SK-N-SH (cell line): ENCODE measurements around the gene WRAP73. TPM values are rescaled to one million over a fixed set of nuclear protein-coding genes. Genes with fewer than 3 reads are reported as not detected.

Experiments
- CTCF ChIA-PET: fragments of 300-600, 350-600 bp; formaldehyde crosslinking; extraction: SDS; loops from one replicate; lab custom pipeline; 2021; lab: Yijun Ruan, JAX
- POLR2A ChIA-PET: fragments of 350-600 bp; sonication (Branson Sonifier 250); formaldehyde crosslinking; extraction: SDS; loops from one replicate; lab custom pipeline; 2020; ENCODE audit warnings: antibody characterized with exemption, inconsistent platforms; lab: Yijun Ruan, JAX
- DNase-seq: peaks from one replicate; pipeline ENCODE4 v3.0.0; 2012
- H2AFZ ChIP-seq: fragments of 200-600 bp; sonication (generic); 2 replicates; pipeline ENCODE4 v1.8.1; 2016; ENCODE audit warnings: antibody characterized with exemption, mild to moderate bottlenecking, low read depth
- H3F3A ChIP-seq: fragments of 200-600 bp; sonication (generic); replicated peaks from 2 replicates; pipeline ENCODE3; 2016; ENCODE audit warnings: antibody characterized with exemption, mild to moderate bottlenecking; ENCODE audit not compliant: insufficient read depth
- H3K27ac ChIP-seq, 2 experiments: fragments of 200-500 bp in 1 of 2; fragments of 200-600 bp in 1 of 2; sonication (Bioruptor generic) in 1 of 2; sonication (generic), shearing (Covaris generic) in 1 of 2; 2 replicates each; pipeline versions ENCODE4 v1.5.1 to v1.6.1; 2014 to 2016; ENCODE audit warnings: low read depth in 2 of 2, inconsistent platforms in 1 of 2, low read length in 1 of 2, mild to moderate bottlenecking in 1 of 2, mixed read lengths in 1 of 2
- H3K27me3 ChIP-seq: fragments of 200-600 bp; sonication (generic), shearing (Covaris generic); 2 replicates; pipeline ENCODE4 v1.6.1; 2016; ENCODE audit warnings: mixed run types; ENCODE audit not compliant: insufficient read depth
- H3K36me3 ChIP-seq, 2 experiments: fragments of 200-500 bp in 1 of 2; fragments of 200-600 bp in 1 of 2; sonication (Bioruptor generic) in 1 of 2; sonication (generic) in 1 of 2; replicated peaks in 1 of 2; 2 replicates each; pipeline versions ENCODE3 to v1.5.1; 2014 to 2016; ENCODE audit warnings: low read length in 1 of 2, mild to moderate bottlenecking in 1 of 2; ENCODE audit not compliant: insufficient read depth in 2 of 2, control insufficient read depth in 1 of 2
- H3K4me1 ChIP-seq, 2 experiments: fragments of 200-500 bp in 1 of 2; fragments of 200-600 bp in 1 of 2; sonication (Bioruptor generic) in 1 of 2; sonication (generic), shearing (Covaris generic) in 1 of 2; 2 replicates each; pipeline versions ENCODE4 v1.5.1 to v1.6.1; 2014 to 2016; ENCODE audit warnings: low read depth in 1 of 2, low read length in 1 of 2, mixed run types in 1 of 2; ENCODE audit not compliant: insufficient read depth in 2 of 2, control insufficient read depth in 1 of 2
- H3K4me2 ChIP-seq: fragments of 200-600 bp; sonication (generic), shearing (Covaris generic); 2 replicates; pipeline ENCODE4 v1.6.1; 2017; ENCODE audit warnings: mixed run types
- H3K4me3 ChIP-seq, 2 experiments: fragments of 200-500 bp in 1 of 2; fragments of 200-600 bp in 1 of 2; sonication (Bioruptor generic) in 1 of 2; sonication (generic), shearing (Covaris generic) in 1 of 2; 2 replicates each; pipeline versions ENCODE4 v1.5.1 to v1.8.1; 2014 to 2016; ENCODE audit warnings: low read depth in 2 of 2, inconsistent platforms in 1 of 2, low read length in 1 of 2, mild to moderate bottlenecking in 1 of 2, mixed read lengths in 1 of 2, moderate library complexity in 1 of 2
- H3K79me2 ChIP-seq: fragments of 200-600 bp; sonication (generic); 2 replicates; pipeline ENCODE4 v1.8.1; 2017; ENCODE audit warnings: mild to moderate bottlenecking; ENCODE audit not compliant: insufficient read depth
- H3K9ac ChIP-seq: fragments of 200-600 bp; sonication (generic); 2 replicates; pipeline ENCODE4 v1.6.1; 2017; ENCODE audit warnings: mixed run types
- H3K9me2 ChIP-seq: fragments of 200-600 bp; sonication (generic); 2 replicates; pipeline ENCODE4 v1.6.1; 2017; ENCODE audit warnings: mixed run types
- H3K9me3 ChIP-seq: fragments of 200-600 bp; sonication (generic); 2 replicates; pipeline ENCODE4 v1.6.1; 2017; ENCODE audit warnings: mixed run types, mild to moderate bottlenecking, moderate library complexity
- H4K20me1 ChIP-seq: fragments of 200-600 bp; sonication (generic); 2 replicates; pipeline ENCODE4 v1.6.1; 2017; ENCODE audit warnings: mild to moderate bottlenecking, mixed run types; ENCODE audit not compliant: insufficient read depth
- ELF1 ChIP-seq: IDR thresholded peaks from 2 replicates; pipeline ENCODE4 v1.4.0; 2012
- EZH2phosphoT487 ChIP-seq: fragments of 200-600 bp; sonication (generic); IDR thresholded peaks from 2 replicates; pipeline ENCODE4 v1.6.1; 2017; ENCODE audit warnings: low read depth, mixed run types, mild to moderate bottlenecking, antibody characterized with exemption, moderate library complexity, borderline replicate concordance
- FOXJ3 ChIP-seq: sonication (generic); formaldehyde crosslinking; IDR thresholded peaks from 2 replicates; pipeline ENCODE4 v1.5.1; 2020; ENCODE audit warnings: mild to moderate bottlenecking, missing genetic modification reagents
- FOXM1 ChIP-seq: IDR thresholded peaks from 2 replicates; pipeline ENCODE4 v1.4.0; 2012; ENCODE audit warnings: low read depth, mild to moderate bottlenecking
- GATA2 ChIP-seq: sonication (generic); formaldehyde crosslinking; IDR thresholded peaks from 2 replicates; pipeline ENCODE4 v1.5.0; 2020; ENCODE audit warnings: mild to moderate bottlenecking, missing genetic modification reagents
- JUND ChIP-seq: IDR thresholded peaks from 2 replicates; pipeline ENCODE4 v1.4.0; 2012
- MEF2A ChIP-seq: IDR thresholded peaks from 2 replicates; pipeline ENCODE4 v1.4.0; 2012; ENCODE audit warnings: low read depth, borderline replicate concordance
- MXI1 ChIP-seq: IDR thresholded peaks from 2 replicates; pipeline ENCODE4 v1.6.1; 2012; ENCODE audit warnings: mild to moderate bottlenecking, low read depth, low read length, improper control_type of control experiment
- NFIC ChIP-seq: IDR thresholded peaks from 2 replicates; pipeline ENCODE4 v1.4.0; 2012; ENCODE audit warnings: borderline replicate concordance
- POLR2AphosphoS5 ChIP-seq: IDR thresholded peaks from 2 replicates; pipeline ENCODE4 v1.6.1; 2012; ENCODE audit warnings: low read depth, low read length
- RFX5 ChIP-seq: IDR thresholded peaks from 2 replicates; pipeline ENCODE4 v1.6.1; 2012; ENCODE audit warnings: mild to moderate bottlenecking, improper control_type of control experiment, low read length
- SIN3A ChIP-seq: IDR thresholded peaks from 2 replicates; pipeline ENCODE4 v1.6.1; 2012; ENCODE audit warnings: low read depth, mild to moderate bottlenecking, low read length, moderate library complexity, borderline replicate concordance
- TAF1 ChIP-seq: IDR thresholded peaks from 2 replicates; pipeline ENCODE4 v1.6.1; 2012; ENCODE audit warnings: low read depth, mild to moderate bottlenecking, low read length, moderate library complexity, borderline replicate concordance
- YY1 ChIP-seq: IDR thresholded peaks from 2 replicates; pipeline ENCODE4 v1.4.0; 2012; ENCODE audit warnings: low read depth, mild to moderate bottlenecking
- WGBS: methylation state at CpG from one replicate; pipeline ENCODE4 v1.1.6; 2017; ENCODE audit warnings: low lambda C conversion rate; 5-methylcytosine and 5-hydroxymethylcytosine counted together
- polyA plus RNA-seq, 3 experiments: library from polyadenylated mRNA; depleted of rRNA; stranded (reverse); fragments of >200 nt; gene quantifications; 2 replicates each; pipeline ENCODE4 v1.2.3, GENCODE V29; 2012
- TF ChIP-seq, protein P1 (sequence below): IDR thresholded peaks from 2 replicates; pipeline ENCODE4 v1.4.0; 2012; ENCODE audit warnings: low read depth
- TF ChIP-seq, protein P2 (sequence below): IDR thresholded peaks from 2 replicates; pipeline ENCODE4; 2012
- TF ChIP-seq, protein P3 (sequence below): IDR thresholded peaks from 2 replicates; pipeline ENCODE4 v1.4.0; 2012; ENCODE audit warnings: low read depth, borderline replicate concordance
- TF ChIP-seq, protein P4 (sequence below): fragments of 200-600 bp; sonication (generic); IDR thresholded peaks from 2 replicates; pipeline ENCODE4 v1.6.1; 2017; ENCODE audit warnings: antibody characterized with exemption, mild to moderate bottlenecking, moderate library complexity
- TF ChIP-seq, protein P5 (sequence below): fragments of 150-350 bp; IDR thresholded peaks from 2 replicates; pipeline ENCODE4 v1.6.1; 2017; ENCODE audit warnings: antibody characterized with exemption, low read length, low read depth, borderline replicate concordance

The WRAP73 gene
- polyA plus RNA-seq, 1 of the 3 experiments (the other 2 are of a cell fraction), result 61.9 TPM

DNA sequence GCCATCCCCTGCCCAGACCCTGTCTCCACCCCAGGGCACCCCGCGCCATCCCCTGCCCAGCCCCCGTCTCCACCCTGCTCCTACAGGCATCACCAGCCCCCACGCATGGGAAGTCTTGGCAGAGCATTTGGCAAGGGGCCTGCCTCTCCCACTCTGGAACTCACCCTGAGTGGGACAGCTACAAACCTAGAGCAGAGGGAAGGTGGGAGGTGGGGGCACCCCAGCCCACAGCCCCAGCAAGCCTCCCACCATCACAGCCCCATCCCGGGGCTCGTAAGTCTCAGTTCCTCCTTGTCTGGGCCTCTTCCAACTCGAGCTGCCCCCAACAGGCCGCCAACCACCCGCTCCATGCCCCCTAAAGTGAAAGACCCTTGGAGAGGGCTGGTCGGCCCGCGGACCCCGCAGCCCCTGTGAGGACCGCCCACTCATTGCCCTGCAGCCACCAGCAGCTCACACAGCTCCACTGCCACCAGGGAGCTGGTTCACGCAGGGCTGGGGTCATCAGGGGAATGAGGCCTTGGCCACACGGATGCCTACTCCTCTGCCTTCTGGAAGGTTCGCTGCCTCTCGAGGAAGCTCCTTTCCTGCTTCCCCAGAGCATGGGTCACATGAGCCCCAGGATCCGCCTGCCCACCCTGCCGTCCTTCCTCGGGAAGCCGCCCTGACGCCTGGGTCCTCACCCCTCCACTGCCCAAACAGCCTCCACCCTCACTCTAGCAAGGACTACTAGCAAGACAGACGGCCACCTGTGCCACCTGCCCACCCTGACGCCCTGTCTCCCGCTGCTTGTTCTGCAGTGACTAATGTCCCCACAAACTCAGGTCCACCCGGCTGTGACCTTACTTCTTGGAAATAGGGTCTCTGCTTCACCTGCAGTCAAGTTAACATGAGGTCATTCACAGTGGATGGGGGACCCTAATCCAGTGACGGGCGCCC lies 53.0 kb downstream of the WRAP73 start:
- Histone ChIP-seq H3K27ac (no peak overlapping the region), H3K36me3 (no peaks in the 10 kb centered on the region), H3K9me3 (no peaks in the 10 kb centered on the region), H3K4me3 (no peak overlapping the region), H3F3A (no peaks in the 10 kb centered on the region), H3K9me2 (no peaks in the 10 kb centered on the region), H3K27me3 (no peaks in the 10 kb centered on the region), H3K79me2 (no peaks in the 10 kb centered on the region), H3K9ac (no peak overlapping the region), H3K4me1 (peaks cover 0 to 23% of the 10 kb centered on the region in 2 experiments; a peak in 1 of 4 replicates), H2AFZ (no peak overlapping the region), H3K4me2 (no peak overlapping the region), H4K20me1 (no peaks in the 10 kb centered on the region)
- ChIA-PET CTCF (interaction anchor here (1.1 to 1.6 kb wide), 5 partner anchors 8 to 127 kb away, joined by 3 to 9 read pairs (median 6); no protein-coding TSS in a partner anchor), POLR2A (no interaction called here)
- WGBS, result 84% methylated on average over 16 of the region's 29 CpGs
- TF ChIP-seq FOXM1, result no peak
- TF ChIP-seq RFX5, result no peak
- no peak for TF ChIP-seq YY1
- no peak for TF ChIP-seq EZH2phosphoT487
- TF ChIP-seq, protein P1, sequence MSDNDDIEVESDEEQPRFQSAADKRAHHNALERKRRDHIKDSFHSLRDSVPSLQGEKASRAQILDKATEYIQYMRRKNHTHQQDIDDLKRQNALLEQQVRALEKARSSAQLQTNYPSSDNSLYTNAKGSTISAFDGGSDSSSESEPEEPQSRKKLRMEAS, result no peak
- no peak for TF ChIP-seq NFIC
- TF ChIP-seq, protein P2, sequence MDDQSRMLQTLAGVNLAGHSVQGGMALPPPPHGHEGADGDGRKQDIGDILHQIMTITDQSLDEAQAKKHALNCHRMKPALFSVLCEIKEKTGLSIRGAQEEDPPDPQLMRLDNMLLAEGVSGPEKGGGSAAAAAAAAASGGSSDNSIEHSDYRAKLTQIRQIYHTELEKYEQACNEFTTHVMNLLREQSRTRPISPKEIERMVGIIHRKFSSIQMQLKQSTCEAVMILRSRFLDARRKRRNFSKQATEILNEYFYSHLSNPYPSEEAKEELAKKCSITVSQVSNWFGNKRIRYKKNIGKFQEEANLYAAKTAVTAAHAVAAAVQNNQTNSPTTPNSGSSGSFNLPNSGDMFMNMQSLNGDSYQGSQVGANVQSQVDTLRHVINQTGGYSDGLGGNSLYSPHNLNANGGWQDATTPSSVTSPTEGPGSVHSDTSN, result no peak
- TF ChIP-seq POLR2AphosphoS5, result no peak
- TF ChIP-seq, protein P3, sequence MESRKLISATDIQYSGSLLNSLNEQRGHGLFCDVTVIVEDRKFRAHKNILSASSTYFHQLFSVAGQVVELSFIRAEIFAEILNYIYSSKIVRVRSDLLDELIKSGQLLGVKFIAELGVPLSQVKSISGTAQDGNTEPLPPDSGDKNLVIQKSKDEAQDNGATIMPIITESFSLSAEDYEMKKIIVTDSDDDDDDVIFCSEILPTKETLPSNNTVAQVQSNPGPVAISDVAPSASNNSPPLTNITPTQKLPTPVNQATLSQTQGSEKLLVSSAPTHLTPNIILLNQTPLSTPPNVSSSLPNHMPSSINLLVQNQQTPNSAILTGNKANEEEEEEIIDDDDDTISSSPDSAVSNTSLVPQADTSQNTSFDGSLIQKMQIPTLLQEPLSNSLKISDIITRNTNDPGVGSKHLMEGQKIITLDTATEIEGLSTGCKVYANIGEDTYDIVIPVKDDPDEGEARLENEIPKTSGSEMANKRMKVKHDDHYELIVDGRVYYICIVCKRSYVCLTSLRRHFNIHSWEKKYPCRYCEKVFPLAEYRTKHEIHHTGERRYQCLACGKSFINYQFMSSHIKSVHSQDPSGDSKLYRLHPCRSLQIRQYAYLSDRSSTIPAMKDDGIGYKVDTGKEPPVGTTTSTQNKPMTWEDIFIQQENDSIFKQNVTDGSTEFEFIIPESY, result no peak
- no peak for TF ChIP-seq FOXJ3 (CRISPR knock-in tag)
- DNase-seq, result no peak

DNA sequence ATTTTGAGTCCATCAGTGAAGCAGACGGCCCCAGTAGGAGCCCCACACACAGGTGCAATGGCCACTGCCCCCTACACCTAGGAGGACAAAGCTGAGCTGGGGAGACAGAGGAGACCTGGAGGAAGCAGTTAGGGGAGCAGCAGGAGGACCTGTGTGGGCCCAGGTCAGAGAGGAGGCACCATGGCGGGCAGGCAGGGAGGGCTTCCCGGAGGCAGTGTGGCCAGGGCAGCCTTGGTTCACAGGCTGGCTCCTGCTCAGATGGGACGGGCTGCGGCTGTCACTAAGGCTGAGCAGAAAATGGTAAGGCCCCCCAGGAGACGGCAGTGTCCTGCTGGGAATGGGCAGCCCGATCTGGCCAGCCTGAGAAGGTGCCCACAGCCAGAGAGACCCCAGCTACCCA lies 54.0 kb downstream of the WRAP73 start:
- no peaks in the 10 kb centered on the region for H3K9me2 ChIP-seq
- WGBS, result 40% methylated on average over 1 of the region's 7 CpGs
- DNase-seq, result no peak
- H3K9ac ChIP-seq, result no peak overlapping the region
- no peak overlapping the region for H3K27ac ChIP-seq
- TF ChIP-seq ELF1, result no peak
- TF ChIP-seq, protein P1, result no peak
- TF ChIP-seq TAF1, result no peak
- TF ChIP-seq SIN3A, result no peak
- TF ChIP-seq MEF2A, result no peak
- TF ChIP-seq MXI1, result no peak
- TF ChIP-seq JUND, result no peak
- TF ChIP-seq, protein P4, sequence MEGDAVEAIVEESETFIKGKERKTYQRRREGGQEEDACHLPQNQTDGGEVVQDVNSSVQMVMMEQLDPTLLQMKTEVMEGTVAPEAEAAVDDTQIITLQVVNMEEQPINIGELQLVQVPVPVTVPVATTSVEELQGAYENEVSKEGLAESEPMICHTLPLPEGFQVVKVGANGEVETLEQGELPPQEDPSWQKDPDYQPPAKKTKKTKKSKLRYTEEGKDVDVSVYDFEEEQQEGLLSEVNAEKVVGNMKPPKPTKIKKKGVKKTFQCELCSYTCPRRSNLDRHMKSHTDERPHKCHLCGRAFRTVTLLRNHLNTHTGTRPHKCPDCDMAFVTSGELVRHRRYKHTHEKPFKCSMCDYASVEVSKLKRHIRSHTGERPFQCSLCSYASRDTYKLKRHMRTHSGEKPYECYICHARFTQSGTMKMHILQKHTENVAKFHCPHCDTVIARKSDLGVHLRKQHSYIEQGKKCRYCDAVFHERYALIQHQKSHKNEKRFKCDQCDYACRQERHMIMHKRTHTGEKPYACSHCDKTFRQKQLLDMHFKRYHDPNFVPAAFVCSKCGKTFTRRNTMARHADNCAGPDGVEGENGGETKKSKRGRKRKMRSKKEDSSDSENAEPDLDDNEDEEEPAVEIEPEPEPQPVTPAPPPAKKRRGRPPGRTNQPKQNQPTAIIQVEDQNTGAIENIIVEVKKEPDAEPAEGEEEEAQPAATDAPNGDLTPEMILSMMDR, result no peak
- TF ChIP-seq POLR2AphosphoS5, result no peak
- no peak for TF ChIP-seq FOXJ3 (CRISPR knock-in tag)
- TF ChIP-seq GATA2, result no peak
- TF ChIP-seq, protein P5, sequence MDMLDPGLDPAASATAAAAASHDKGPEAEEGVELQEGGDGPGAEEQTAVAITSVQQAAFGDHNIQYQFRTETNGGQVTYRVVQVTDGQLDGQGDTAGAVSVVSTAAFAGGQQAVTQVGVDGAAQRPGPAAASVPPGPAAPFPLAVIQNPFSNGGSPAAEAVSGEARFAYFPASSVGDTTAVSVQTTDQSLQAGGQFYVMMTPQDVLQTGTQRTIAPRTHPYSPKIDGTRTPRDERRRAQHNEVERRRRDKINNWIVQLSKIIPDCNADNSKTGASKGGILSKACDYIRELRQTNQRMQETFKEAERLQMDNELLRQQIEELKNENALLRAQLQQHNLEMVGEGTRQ, result no peak
- TF ChIP-seq YY1, result no peak
- ChIA-PET POLR2A (no interaction called here), CTCF (interaction anchor here (1.1 kb wide), 1 partner anchor 23 kb away, joined by 6 read pairs; no protein-coding TSS in a partner anchor)
- no peaks in the 10 kb centered on the region for H3F3A ChIP-seq
- H3K27me3 ChIP-seq, result no peaks in the 10 kb centered on the region
- no peak overlapping the region for H3K4me2 ChIP-seq
- no peaks in the 10 kb centered on the region for H3K9me3 ChIP-seq
- H3K4me1 ChIP-seq, result peaks cover 0 to 24% of the 10 kb centered on the region in 2 experiments; a peak in 1 of 4 replicates
- H2AFZ ChIP-seq, result no peak overlapping the region
- H3K4me3 ChIP-seq, result no peak overlapping the region
- H4K20me1 ChIP-seq, result no peaks in the 10 kb centered on the region
- H3K79me2 ChIP-seq, result no peaks in the 10 kb centered on the region
- no peaks in the 10 kb centered on the region for H3K36me3 ChIP-seq
